Activated T-cell treated with anti-CD3 and anti-CD28 coated beads, Interleukin-2, amount 50 U/mL, for 48 hours (primary cell): ENCODE data around the gene DDX27.
A peak's percentile ranks its signal among the peaks of the same experiment; 100 is the strongest.
"Not testable (repeated sequence)": the region's sequence is repeated elsewhere in the genome, so short reads cannot be mapped to it uniquely, and the experiment has no call there.

Source experiments
- DNase-seq, 2 experiments: peaks; one replicate each; pipeline ENCODE4 v3.0.0-alpha.2; 2020

The DDX27 gene

DNA sequence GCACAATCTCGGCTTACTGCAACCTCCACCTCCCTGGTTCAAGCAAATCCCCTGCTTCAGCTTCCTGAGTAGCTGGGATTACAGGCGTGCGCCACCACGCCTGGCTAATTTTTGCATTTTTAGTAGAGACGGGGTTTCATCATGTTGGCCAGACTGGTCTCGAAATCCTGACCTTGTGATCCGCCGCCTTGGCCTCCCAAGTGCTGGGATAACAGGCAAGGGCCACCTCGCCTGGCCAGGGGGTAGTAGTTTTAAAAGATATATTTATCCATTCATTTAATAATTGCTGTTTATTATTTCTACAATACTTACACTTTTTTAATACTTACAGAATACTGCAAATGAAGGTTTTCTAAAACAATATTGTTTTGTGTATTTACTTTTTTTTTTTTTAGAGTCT, 15.5 kb upstream of the DDX27 start:
- DNase-seq = no peak

DNA sequence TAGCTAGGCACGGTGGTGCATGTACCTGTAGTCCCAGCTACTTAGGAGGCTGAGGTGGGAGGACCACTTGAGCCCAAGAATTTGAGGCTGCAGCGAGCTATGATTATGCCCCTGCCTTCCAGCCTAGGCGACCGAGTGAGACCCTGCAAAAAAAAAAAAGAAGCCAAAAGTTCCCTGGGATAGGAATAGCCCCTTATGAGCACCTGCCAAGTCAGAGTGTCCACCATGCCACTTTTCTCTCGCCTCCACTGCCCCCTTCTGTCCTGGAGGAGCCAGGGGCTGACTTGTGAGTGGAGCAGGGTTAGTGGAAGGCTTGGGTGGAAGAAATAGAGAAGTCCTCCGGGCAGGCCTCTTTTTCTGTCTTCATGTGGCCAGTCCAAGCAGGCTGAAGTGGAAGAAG, 12.1 kb upstream of the DDX27 start:
- peak; percentile 34 to 42 for DNase-seq

DNA sequence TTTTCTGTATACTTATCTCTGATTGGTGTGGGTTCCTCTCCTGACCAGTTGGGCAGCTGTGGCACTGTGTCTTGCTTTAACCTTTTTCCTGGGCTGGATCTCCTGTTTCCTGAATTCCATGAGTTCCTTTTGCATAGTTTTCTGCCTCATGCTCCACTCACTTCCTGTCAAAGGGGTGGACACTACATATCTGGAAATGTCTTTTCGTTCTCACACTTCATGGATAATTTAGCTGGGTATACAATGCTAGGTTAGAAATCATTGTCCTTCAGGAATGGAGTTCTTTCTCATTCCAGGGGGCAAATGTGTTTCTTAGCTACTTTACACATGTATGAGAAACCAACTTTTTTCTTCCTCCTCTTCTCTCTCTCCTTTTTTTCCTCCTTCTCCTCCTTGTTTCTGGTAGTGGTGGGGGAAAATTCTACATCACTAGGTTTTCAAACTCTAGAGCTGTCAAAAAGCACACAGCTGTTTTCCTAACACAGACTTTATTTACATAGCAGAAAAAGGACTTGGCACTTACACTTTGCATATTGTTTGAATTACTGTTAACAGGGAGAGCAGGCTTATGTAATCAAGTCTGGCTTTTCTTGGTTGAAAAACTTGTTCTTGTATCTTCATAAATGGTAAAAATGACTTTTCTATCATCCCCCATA, 9.0 kb upstream of the DDX27 start:
- no peak for DNase-seq

DNA sequence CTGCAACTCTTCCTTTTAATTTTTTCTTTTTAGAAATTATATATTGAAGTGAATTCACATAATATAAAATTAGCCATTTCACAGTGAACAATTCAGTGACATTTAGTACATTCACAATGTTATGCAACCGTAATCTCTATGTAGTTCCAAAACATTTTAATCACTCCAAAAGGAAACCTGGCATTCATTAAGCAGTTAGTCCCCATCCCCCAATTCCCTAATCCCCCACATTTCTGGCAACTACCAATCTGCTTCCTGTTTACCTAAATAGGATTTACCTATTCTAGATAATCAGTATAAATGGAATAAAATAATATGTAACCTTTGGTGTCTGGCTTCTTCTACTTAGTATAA, 8.5 kb upstream of the DDX27 start:
- DNase-seq = no peak

DNA sequence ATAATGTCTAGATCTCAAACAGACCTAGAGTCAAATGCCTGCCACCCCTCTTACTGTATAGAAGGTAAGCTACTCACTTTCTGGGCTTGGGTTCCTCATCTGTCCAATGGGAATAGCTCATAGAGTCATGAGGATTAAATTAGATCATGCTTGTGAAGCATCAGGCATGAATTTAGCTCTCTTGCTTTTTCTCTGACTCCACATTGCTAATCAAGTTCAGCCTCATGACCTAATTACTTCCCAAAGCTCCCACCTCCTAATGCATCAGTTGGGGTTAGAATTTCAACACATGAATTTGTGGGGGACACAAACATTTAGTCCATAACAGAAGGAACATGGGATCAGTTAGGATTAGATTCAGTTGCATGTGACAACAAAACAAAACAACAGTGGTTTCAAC, 4.6 kb upstream of the DDX27 start:
- DNase-seq = no peak

DNA sequence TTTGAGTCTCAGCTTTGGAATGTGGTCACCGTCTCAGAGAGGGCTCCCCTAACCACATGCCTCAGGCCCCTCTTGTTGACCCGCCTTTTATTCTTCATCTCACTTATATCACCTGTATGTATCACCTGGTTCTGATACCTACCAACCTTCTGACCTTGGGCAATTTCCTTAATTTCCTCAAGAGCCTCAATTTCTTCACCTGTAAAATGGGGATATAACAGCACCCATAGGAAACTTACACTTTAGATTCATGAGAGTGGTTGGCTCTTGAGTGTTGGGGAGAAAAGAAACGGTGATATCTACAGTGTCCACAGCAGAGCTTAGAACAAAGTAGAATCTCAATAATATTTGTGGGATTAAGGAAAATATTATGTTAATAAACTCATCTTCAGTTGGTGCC, 4.0 kb upstream of the DDX27 start:
- no peak for DNase-seq

DNA sequence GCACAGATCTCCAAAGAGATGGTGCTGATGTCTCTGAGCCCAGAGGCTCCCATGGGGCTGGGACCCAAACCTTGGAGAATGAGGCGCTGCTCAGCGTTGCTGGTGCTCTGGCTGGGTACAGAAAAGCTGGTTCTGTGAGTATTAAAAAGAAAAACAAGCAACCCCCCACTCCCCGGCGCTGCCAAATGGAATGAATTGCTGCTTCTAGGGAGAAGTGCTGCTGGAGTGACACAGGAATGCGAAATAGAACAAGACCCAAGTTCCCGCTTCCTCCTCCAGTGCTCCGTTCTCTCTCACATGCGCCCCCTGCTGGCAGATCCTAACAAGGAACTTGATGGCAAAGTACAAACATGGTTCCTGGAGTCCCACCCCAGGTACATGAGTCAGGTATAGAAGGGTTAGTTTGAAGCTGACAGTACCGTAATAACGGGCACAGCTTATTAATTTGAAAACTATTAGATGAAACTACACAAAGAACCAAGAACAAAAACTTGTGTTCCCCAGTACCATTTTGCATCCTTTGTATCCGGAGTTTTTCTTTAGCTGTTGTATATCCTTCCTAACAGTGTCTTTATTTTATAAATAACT, 2.1 kb upstream of the DDX27 start:
- DNase-seq = peak; percentile 97 to 99

DNA sequence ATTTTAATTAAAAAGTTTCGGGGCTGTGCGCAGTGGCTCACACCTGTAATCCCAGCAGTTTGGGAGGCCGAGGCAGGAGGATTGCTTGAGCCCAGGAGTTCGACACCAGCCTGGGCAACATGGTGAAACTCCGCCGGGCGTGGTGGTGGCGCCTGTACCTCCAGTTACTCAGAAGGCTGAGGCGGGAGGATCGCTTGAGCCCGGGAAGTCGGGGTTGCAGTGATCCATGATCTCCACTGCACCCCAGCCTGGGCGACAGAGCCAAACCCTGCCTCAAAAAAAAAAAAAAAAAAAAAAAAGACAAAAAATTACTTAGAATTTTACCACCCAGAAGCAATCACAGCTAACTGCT, 501 bp upstream of the DDX27 start:
- DNase-seq = not testable (repeated sequence)

DNA sequence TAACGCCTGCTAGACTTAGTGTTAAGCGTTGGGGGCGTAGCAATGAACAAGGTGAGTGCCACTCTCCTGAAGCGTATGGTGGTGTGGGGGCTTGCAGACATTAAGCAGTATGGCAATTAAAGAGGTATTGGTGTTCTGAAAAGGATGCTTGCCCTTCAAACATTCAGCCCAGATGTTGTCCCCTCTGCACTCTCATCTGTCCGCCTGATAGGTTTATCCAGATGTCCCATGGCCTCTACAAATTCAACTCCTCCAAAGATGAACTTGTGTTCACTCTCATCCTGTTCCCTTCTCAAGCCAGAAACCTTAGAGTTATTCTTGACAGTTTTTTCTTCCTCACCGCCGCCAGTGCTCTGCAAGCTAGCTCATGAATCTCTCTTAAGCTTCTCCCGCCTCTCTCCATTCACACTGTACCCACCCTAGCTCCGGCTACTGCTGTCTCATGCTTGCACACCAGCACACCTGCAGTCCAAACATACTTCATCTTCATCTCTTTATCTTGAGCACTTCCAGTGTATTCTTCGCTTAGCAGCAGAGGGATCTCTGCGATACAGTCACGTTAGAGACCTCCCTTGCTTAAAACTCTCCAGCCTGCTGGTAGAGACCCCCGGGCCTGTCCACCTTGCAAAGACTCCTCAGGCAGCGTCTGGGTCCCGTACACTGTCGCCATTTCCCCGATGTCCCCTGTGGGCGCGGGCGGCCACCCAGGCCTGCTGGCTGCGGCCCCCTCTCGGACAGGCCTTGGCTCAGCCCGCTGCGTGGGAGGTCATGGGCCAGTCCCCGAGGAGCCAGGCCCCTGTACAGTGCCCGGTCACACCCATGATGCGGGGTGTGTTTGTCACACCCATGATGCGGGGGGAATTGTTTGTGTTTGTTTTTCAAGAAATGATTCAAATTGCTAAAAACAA, 962 bp downstream of the DDX27 start:
- no peak for DNase-seq

DNA sequence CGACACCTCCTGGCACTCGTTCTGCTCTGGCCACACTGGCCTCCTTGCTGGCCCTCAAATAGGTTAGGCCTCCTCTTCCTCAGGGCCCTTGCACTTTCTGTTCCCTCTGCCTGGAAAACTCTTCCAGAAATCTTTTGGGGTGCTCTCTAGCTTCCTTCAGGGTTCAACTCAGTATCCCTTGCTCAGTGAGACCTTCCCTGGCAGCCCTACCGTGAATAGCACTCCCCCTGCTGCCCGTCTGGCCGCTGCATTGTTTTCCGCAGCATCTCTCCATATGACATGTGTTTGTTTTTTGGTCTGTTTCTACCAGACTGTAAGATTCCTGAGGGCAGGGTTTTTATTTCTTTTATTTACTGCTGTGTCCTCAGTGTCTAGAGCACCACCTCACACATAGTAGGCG, 6.7 kb downstream of the DDX27 start:
- DNase-seq = no peak

DNA sequence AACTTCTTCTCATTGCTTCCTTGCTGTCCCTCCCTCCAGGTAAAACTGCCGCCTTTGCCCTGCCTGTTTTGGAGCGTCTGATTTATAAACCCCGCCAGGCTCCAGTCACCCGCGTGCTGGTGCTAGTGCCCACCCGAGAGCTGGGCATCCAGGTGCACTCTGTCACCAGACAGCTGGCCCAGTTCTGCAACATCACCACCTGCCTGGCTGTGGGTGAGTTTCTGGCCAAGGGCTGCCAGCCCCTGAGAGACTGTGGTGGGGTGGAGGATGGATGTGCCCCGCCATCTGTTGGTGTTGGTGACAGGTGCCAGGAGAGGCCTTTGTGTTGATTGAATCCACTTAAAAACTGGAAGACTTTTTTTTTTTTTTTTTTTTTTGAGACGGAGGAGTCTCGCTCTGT, 9.5 kb downstream of the DDX27 start:
- DNase-seq = no peak

DNA sequence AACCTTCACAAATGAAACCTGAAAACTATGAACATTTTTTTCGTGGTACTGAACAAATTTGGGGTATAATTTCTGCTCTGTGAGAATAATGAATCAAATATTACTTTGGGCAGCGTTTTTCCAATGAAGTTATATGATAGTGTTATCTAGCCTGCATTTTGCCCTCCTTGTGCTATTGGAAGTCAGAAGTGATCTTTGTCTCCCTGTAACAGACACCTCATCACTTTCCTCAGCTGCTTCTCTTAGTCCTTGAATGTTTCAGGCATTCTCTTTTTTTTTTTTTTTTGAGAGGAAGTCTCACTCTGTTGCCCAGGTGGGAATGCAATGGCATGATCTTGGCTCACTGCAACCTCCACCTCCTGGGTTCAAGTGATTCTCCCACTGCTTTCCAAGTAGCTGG, 10.2 kb downstream of the DDX27 start:
- DNase-seq = no peak

DNA sequence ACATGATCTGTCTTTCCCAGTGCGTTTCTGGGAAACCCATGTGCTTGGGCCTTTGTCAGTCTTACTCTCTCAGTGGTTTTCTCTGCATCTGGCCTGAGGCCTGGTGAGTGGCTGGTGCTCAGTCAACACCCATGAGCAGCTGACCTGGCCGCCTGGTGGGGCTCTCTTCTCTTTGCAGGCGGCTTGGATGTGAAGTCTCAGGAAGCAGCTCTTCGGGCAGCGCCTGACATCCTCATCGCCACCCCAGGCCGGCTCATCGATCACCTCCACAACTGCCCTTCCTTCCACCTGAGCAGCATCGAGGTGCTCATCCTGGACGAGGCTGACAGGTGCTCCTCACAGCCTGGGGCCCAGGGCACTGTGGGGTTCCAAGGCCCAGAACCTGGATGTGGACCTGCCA, 10.8 kb downstream of the DDX27 start:
- no peak for DNase-seq

DNA sequence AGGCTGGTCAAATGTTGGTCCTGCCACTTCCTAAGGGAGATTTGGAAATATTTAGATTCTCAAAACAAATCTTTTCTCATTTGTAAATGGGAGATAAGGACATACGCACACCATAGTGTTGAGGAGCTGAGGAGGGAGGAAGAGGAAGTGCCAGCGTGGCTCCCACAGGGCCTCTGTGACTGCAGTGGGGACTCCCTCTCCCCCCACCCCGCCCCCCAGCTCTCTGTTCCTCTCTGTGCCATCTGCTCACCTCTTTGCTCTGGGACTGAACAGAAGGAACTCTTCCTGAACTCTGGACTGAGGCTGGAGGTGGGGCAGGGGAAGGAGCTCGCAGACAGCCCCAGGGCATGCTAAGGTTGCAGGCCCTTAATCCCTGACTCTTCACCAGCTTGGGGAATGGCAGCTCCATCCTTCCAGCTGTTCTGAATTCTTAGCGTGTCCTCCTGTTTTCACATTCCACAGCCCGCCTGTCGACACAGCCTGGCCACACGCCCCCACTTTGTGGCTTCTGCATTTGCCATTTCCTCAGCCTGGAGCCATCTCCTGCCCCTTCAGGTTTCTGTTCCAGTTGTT, 11.4 kb downstream of the DDX27 start:
- DNase-seq = no peak

DNA sequence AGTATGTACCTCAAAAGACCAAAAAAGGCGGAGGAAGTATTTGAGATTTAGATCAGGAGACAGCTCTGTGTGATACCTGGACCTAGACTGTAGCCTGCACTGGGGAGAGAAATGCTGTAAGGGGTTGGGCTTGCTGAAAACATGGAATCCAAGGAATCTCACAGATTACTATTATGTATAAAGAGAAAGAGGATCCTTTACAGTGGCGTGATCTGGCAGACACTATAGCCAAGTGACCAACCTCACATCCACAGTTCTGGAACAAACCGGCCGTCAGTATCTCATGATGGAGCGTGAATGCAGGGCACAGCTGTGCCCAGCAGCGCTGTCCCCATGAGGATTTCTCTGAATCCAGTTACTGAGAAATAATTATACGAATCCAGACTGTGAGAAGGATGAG, 12.3 kb downstream of the DDX27 start:
- DNase-seq = no peak

DNA sequence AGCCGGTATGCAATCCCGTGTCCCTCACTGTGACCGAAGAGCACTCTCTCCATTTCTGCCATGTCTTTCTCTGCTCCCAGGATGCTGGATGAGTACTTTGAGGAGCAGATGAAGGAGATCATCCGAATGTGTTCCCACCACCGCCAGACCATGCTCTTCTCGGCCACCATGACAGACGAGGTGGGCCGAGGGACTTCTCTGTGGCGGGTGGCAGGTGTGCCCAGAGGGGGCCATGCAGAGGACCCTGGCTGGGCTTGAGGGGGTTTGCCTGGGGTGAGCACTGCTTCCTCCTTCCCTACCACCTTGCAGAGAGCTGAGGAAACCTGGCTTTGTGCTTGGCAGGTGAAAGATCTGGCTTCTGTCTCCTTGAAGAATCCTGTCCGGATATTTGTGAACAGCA, 14.0 kb downstream of the DDX27 start:
- no peak for DNase-seq

DNA sequence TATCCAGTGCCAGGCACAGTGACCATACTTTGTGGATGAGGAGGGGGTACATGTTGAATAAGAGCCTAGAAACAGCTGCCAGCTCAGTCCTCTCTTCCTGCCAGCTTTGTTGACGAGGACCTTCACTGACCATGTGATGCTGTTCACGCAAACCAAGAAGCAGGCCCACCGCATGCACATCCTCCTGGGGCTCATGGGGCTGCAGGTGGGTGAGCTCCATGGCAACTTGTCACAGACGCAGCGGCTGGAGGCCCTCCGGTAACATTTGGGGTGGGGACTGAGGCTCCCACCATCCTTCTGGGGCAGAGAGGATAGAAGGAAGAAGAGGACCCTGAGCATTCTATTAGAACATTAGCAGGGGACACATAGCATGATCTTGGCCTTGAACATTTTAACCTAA, 15.6 kb downstream of the DDX27 start:
- DNase-seq = no peak

DNA sequence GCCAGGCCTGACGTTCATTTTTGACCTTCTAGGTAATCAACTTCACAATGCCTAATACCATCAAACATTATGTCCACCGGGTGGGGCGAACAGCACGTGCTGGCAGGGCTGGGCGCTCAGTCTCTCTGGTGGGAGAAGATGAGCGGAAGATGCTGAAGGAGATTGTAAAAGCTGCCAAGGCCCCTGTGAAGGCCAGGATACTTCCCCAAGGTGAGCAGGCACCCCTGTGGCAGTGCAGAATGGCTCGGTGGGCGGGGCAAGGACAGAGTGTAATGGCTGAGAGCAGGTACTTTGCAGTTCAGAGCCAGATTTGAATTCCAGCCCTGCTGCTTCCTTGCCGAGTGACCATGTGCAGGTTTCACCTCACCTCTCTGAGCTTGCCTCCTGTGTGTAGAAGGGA, 17.1 kb downstream of the DDX27 start:
- DNase-seq = no peak

DNA sequence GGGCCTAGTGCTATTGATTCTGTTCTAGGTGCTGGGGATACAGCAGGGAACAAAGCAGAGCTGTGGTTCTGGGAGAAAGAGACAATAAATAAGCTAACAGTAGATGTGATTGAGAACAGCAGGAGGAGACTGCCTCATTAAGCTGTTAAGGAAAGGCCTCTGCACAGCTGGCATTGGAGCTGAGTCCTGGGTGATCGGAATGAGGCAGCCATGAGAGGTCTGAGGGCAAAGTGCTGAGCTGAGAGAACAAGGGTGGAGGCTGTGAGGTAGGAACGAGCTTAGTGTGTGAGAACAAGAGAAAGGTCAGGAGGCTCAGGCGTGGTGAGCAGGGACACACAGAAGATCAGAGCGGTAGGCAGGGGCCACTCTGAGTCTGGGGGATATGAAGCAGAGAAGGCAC, 18.3 kb downstream of the DDX27 start:
- no peak for DNase-seq

DNA sequence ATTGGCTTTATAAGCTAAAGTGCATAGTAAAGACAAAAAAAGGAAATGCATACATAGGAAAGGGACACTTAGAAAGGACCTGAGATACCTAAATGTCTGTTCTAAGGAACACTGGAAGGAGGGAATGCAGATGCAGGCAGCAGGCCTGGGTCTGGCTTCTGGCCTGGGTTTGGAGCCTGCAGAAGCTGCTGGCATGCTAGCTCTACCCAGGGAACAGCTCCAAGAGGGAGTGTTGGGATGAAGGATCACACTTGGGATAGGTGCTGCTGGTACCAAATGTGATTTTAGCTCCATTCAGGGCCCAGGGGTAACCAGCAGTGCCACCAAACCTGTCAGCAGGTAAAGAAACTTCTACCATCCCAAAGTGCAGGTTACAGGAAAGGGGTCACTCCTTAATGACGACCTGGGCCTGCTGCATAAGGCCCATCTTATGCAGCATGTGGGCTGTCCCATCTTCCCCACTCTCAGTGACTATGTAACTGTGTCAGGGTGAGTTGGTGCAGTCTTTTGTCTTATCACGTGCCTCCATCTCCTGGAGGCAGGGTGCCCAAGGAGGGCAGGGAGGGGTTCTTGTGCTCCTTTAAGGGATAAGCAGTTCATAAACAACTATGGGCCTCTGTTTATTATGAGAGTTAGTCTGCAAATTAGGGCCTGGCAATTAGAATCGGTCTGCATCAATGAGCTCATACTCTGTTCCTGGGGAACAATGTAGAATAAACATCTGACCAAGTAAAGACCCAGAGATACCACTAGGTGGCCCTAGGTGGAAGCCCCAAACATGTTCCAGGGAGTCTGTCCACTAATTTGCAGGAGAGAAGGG, 26.9 kb downstream of the DDX27 start:
- no peak for DNase-seq

DNA sequence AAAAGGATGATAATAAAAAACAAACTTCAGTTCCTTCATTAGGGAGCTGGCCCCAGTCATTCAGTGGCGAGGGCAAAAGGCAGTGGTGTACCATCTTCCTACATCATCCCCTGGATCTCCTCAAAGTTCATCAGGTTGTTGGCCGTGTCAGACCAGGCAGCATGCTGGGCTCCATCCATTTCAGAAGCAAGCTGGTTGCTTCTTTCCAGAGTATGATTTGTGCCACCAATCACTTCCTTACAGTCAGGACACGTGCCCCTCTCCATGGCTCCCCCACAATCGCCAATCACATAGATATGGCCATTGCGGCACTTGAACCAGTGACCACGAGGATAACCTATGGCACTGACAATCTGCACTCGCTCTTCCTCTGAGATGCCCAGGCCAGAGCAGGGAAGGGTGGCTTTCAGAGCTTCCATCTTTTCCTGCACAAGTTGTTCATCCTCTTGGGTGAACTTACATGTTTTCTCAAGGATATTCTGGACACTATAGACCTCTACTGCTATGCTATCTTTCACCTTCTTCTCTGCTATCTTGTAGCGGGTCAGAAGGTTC, 28.0 kb downstream of the DDX27 start:
- DNase-seq = no peak

DNA sequence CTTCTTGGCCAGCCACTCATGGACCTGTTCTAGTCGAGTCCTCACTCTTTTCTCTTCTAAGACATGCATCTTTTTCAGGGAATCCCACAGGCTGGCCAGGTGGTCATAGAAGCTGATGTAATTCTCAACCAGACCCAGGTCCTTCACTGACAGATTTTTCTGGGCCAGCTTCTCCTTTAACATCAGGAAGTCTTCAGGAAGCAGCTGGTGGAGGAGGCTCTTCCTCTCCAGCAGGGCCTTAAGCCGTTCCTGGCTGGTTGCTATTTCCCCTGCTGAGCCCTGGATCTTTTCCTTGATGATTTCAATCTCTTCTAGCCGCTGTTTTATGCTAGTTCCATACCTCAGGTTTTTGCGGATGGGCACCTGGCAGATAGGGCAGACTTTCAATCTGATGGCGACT, 28.6 kb downstream of the DDX27 start:
- no peak for DNase-seq

DNA sequence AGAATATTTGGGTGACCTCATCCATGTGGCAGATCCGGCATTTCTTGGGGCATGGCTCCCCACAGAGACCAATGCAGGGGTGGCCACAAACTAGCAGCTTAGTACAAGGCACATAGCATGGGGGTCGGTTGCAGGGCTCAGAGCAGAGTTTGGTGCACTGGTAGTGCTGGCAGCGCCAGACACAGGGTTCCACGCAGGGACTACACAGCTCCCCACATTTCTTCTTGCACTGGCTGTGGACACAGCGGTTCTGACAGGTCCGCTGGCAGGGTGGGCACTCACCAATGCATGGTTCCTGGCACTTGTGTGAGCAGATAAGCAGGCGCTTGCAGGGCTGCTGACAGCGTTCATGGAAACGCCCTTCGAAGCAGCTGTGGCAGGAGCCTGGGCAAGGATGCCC, 29.1 kb downstream of the DDX27 start:
- no peak for DNase-seq
